Transverse colon (tissue), 4 donors: ENCODE measurements around the gene TUFT1. TPM values are rescaled to one million over a fixed set of nuclear protein-coding genes. Genes with fewer than 3 reads are reported as not detected.

ENCODE experiments used
- DNase-seq: peaks from one replicate; pipeline ENCODE4 v3.0.0-alpha.2; 2019
- H3K27ac ChIP-seq, 4 donors: fragments of 200-600 bp; sonication (generic); 2 replicates each; pipeline ENCODE4 v1.5.1; 2016 to 2018; ENCODE audit warnings: inconsistent platforms in 4 of 4
- H3K27me3 ChIP-seq: fragments of 200-600 bp; sonication (generic); 2 replicates; pipeline ENCODE4 v1.5.1; 2017; ENCODE audit warnings: inconsistent platforms
- H3K36me3 ChIP-seq, 4 donors: fragments of 200-600 bp; sonication (generic); 2 replicates each; pipeline ENCODE4 v1.5.1; 2017 to 2019; ENCODE audit warnings: inconsistent platforms in 4 of 4
- H3K4me1 ChIP-seq, 4 donors: fragments of 200-600 bp; sonication (generic); 2 replicates each; pipeline ENCODE4 v1.5.1; 2017 to 2020; ENCODE audit warnings: inconsistent platforms in 4 of 4
- H3K4me3 ChIP-seq, 4 donors: fragments of 200-600 bp; sonication (generic); 1 replicate in 1 of 4; 2 replicates in 3 of 4; pipeline versions ENCODE4 v1.5.1 to v1.6.1; 2017 to 2019; ENCODE audit warnings: inconsistent platforms in 4 of 4
- H3K9me3 ChIP-seq, 2 donors: fragments of 200-600 bp; sonication (generic); 2 replicates each; pipeline ENCODE4 v1.5.1; 2017 to 2019; ENCODE audit warnings: inconsistent platforms in 2 of 2
- CTCF ChIP-seq, 5 experiments: fragments of 200-600 bp in 3 of 5; fragments of 450-650 bp in 2 of 5; sonication (generic) in 3 of 5; IDR thresholded peaks; 1 replicate in 2 of 5; 2 replicates in 3 of 5; pipeline ENCODE4 v1.5.1; 2016 to 2017; ENCODE audit warnings: antibody characterized with exemption in 5 of 5, inconsistent platforms in 3 of 5, mild to moderate bottlenecking in 2 of 5, moderate library complexity in 1 of 5
- EP300 ChIP-seq: sonication (generic); formaldehyde crosslinking; IDR thresholded peaks from one replicate; pipeline ENCODE4 v1.6.1; 2017; ENCODE audit warnings: antibody characterized with exemption, low read depth
- POLR2A ChIP-seq: fragments of 450-650 bp; IDR thresholded peaks from one replicate; pipeline ENCODE4 v1.6.1; 2016; ENCODE audit warnings: antibody characterized with exemption, mild to moderate bottlenecking, moderate library complexity
- POLR2AphosphoS5 ChIP-seq, 3 donors: sonication (generic); formaldehyde crosslinking; IDR thresholded peaks; one replicate each; pipeline ENCODE4 v1.6.1; 2016; ENCODE audit warnings: antibody characterized with exemption in 3 of 3
- WGBS, 2 donors: methylation state at CpG; one replicate each; pipeline ENCODE4 v1.1.5; 2018; ENCODE audit warnings: low coverage in 1 of 2; 5-methylcytosine and 5-hydroxymethylcytosine counted together
- in situ Hi-C, 4 donors: fragments of 200-750 bp; cut with MboI; loops; one replicate each; pipeline versions ENCODE4 v1.15.0 to v1.15.1; 2017; ENCODE audit warnings: low sequenced_read_pairs in 3 of 4, low pct_ligation_motif_present in 1 of 4, low pct_unique_long_range_greater_than_20kb in 1 of 4
- intact Hi-C: fragments of 100-400 bp; cut with DNase I; formaldehyde crosslinking; loops from one replicate; pipeline ENCODE4 v1.15.1; 2023; ENCODE audit warnings: low total_unique reads
- total RNA-seq, 4 donors: library from RNA; depleted of rRNA; stranded (reverse); fragments of >200 nt; gene quantifications; one replicate each; pipeline ENCODE4 v1.1.0, GENCODE V29; 2016

TUFT1 gene
- 10 to 100 TPM; 22.8 to 65.5 (median 30.8) TPM for total RNA-seq

- intact Hi-C loops (loop anchor here (10.0 kb wide), 1 partner anchor 96 kb away; no protein-coding TSS in a partner anchor), in situ Hi-C loops (no loop called here)
- Histone ChIP-seq H3K9me3 (no peaks in the 10 kb centered on the region), H3K36me3 (peaks cover 0 to 9% (median 0%) of the 10 kb centered on the region in 4 donors), H3K4me1 (peaks cover 12 to 43% (median 28%) of the 10 kb centered on the region in 4 donors), H3K27me3 (no peaks in the 10 kb centered on the region), H3K4me3 (peak within 1 kb of the TSS; percentile 43 to 76 (median 66)), H3K27ac (peak within 1 kb of the TSS; percentile 87 to 95 (median 90))
- TF ChIP-seq POLR2AphosphoS5 (IDR thresholded peaks at IDR 0.05) (peak; percentile 99), EP300 (no peak), CTCF (IDR thresholded peaks at IDR 0.05) (peak in 1 of 5 experiments; percentile 3), POLR2A (peak; percentile 98)
- peak; percentile 97 for DNase-seq
- 0 to 3% methylated on average over 8 to 68 of the region's 70 CpGs for WGBS, 2 donors
Observed at GRCh38 chr1:151540021-151540981, at the start of gene TUFT1. Gene TUFT1, plus strand, starts transcription at chr1:151540309. Its CDS starts 58 bp downstream, at chr1:151540367.

- Histone ChIP-seq H3K4me3 (no peak overlapping the region), H3K36me3 (no peaks in the 10 kb centered on the region), H3K9me3 (no peaks in the 10 kb centered on the region), H3K27me3 (no peaks in the 10 kb centered on the region), H3K4me1 (peaks cover 0 to 10% (median 7%) of the 10 kb centered on the region in 4 donors), H3K27ac (no peak overlapping the region)
- in situ Hi-C loops, result no loop called here
- intact Hi-C loops, result no loop called here
- WGBS, 2 donors, result 80 to 84% methylated on average over 1 to 5 of the region's 5 CpGs
- DNase-seq, result no peak
- TF ChIP-seq EP300 (no peak), POLR2AphosphoS5 (IDR thresholded peaks at IDR 0.05) (no peak), CTCF (IDR thresholded peaks at IDR 0.05) (no peak), POLR2A (no peak)
Observed at GRCh38 chr1:151491641-151492040, 48.5 kb upstream of the TUFT1 start.

GRCh38 chr1:151492120-151492519 lies 48.0 kb upstream of the TUFT1 start:
- Histone ChIP-seq H3K4me3 (no peak overlapping the region), H3K27me3 (no peaks in the 10 kb centered on the region)
- 81 to 100% methylated on average over 1 of the region's 1 CpG for WGBS, 2 donors

More at GRCh38 chr1:151492120-151492519, 48.0 kb upstream of the TUFT1 start:
- Histone ChIP-seq H3K27ac (no peak overlapping the region), H3K36me3 (no peaks in the 10 kb centered on the region), H3K9me3 (no peaks in the 10 kb centered on the region), H3K4me1 (peaks cover 0 to 10% (median 7%) of the 10 kb centered on the region in 4 donors)
- DNase-seq, result no peak
- intact Hi-C loops, result no loop called here
- in situ Hi-C loops, result no loop called here
- no peak for TF ChIP-seq EP300
- no peak for TF ChIP-seq POLR2AphosphoS5 (IDR thresholded peaks at IDR 0.05)
- TF ChIP-seq POLR2A, result no peak
- TF ChIP-seq CTCF (IDR thresholded peaks at IDR 0.05), result no peak
